ENCODE measurements around the gene PCSK2.

DNA sequence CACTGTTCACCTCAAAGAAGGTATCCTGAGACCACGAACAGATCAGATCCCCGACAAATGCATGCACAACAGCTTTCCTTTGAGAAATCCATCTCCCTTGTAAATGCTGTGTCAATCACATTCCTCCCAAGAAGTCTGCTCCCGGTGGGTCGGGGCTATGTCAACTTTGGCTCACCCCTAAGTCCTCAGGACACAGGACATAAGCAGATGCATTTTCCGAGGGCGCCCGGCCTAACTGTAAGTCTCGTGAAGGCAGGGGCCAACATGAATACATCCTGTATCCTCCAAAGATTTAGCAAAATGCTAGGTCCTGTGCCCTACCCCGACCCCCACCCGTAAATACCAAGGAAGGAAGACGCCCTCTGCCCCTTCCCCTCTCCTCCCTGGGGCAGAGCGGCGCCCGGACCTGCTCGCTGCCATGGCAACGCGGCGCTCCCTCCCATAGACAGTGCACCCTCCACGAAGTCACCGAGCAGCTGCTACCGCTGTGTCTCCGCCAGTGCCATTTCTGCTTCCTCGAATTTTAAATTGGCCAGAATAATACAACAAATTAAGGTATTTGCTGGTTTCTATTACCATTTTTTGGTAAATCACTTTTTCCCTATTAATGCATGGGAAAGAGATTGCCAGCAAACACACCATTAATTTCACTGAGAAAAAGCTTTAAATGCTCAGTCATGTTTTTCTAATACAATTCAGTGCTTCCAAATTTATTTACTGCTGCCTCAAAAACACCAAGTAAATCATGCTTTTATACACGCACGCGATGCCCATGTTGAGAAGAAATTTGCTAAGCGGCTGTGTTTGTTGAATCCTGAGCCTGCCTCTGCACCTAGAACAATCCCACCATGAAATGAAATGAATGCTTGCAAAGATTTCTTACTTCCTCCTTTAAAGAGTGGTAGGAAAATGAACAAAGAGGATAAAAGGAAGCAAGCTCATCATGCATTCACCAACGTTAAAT lies 100.6 kb downstream of the PCSK2 start:
- TF ChIP-seq SP1 (IDR thresholded peaks at IDR 0.05; ENCODE audit: low read depth, low read length) (no peak), JUND (IDR thresholded peaks at IDR 0.05; ENCODE audit: low read length) (no peak), EP300 (IDR thresholded peaks at IDR 0.05; ENCODE audit: borderline replicate concordance in 1 of 2, low read depth in 2 of 2, low read length in 2 of 2) (no peak), POLR2AphosphoS5 (IDR thresholded peaks at IDR 0.05; ENCODE audit: low read depth, low read length) (no peak), RAD21 (IDR thresholded peaks at IDR 0.05 in 1 of 2, conservative IDR thresholded peaks at IDR 0.05 in 1 of 2; ENCODE audit: low read depth in 2 of 2, low read length in 2 of 2) (no peak), POLR2A (IDR thresholded peaks at IDR 0.05; ENCODE audit: control extremely low read depth in 1 of 2, low read depth in 2 of 2, low read length in 2 of 2) (no peak), GTF2F1 (IDR thresholded peaks at IDR 0.05; ENCODE audit: borderline replicate concordance, low read depth, low read length) (no peak)
- TF ChIP-seq, protein P1, sequence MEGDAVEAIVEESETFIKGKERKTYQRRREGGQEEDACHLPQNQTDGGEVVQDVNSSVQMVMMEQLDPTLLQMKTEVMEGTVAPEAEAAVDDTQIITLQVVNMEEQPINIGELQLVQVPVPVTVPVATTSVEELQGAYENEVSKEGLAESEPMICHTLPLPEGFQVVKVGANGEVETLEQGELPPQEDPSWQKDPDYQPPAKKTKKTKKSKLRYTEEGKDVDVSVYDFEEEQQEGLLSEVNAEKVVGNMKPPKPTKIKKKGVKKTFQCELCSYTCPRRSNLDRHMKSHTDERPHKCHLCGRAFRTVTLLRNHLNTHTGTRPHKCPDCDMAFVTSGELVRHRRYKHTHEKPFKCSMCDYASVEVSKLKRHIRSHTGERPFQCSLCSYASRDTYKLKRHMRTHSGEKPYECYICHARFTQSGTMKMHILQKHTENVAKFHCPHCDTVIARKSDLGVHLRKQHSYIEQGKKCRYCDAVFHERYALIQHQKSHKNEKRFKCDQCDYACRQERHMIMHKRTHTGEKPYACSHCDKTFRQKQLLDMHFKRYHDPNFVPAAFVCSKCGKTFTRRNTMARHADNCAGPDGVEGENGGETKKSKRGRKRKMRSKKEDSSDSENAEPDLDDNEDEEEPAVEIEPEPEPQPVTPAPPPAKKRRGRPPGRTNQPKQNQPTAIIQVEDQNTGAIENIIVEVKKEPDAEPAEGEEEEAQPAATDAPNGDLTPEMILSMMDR (IDR thresholded peaks at IDR 0.05; ENCODE audit: control extremely low read depth in 1 of 3, insufficient read depth in 1 of 3, low read depth in 1 of 3, low read length in 3 of 3), result no peak

All from H1 (cell line).